HEK293 (cell line): Measurements from ENCODE around the gene SLC30A4.

Source experiments
- CTCF ChIA-PET: fragments of 350-600 bp; formaldehyde crosslinking; extraction: SDS; loops from one replicate; lab custom pipeline; 2021; ENCODE audit warnings: antibody characterized with exemption; lab: Yijun Ruan, JAX
- POLR2A ChIA-PET: fragments of 300-600 bp; formaldehyde crosslinking; extraction: SDS; loops from one replicate; lab custom pipeline; 2020; ENCODE audit warnings: antibody characterized with exemption, inconsistent platforms; lab: Yijun Ruan, JAX
- H3K27ac ChIP-seq: fragments of 200-500 bp; sonication (Bioruptor generic); 2 replicates; pipeline ENCODE4 v1.5.1; 2014; ENCODE audit warnings: low read depth, low read length, control low read depth, inconsistent platforms; ENCODE audit errors: extremely low read depth
- H3K36me3 ChIP-seq, 2 experiments: fragments of 200-500 bp in 1 of 2; sonication (Bioruptor generic) in 1 of 2; 1 replicate in 1 of 2; 2 replicates in 1 of 2; pipeline ENCODE4 v1.5.1; 2014 to 2017; ENCODE audit warnings: inconsistent platforms in 2 of 2, low read length in 2 of 2; ENCODE audit not compliant: control insufficient read depth in 2 of 2, insufficient read depth in 1 of 2
- H3K4me1 ChIP-seq: fragments of 200-500 bp; sonication (Bioruptor generic); 2 replicates; pipeline ENCODE4 v1.5.1; 2014; ENCODE audit warnings: mild to moderate bottlenecking, low read length, inconsistent platforms; ENCODE audit not compliant: control insufficient read depth, insufficient read depth
- H3K4me3 ChIP-seq: 2 replicates; pipeline ENCODE4 v1.5.1; 2011; ENCODE audit warnings: low read depth, mild to moderate bottlenecking, control low read depth, low read length, moderate library complexity
- H3K9me3 ChIP-seq: fragments of 200-500 bp; sonication (Bioruptor generic); 2 replicates; pipeline ENCODE4 v1.5.1; 2014; ENCODE audit warnings: low read depth, low read length, inconsistent platforms; ENCODE audit not compliant: control insufficient read depth, insufficient read depth
- GLIS1 ChIP-seq: fragments of 450-650 bp; formaldehyde crosslinking; IDR thresholded peaks from 2 replicates; pipeline ENCODE4 v1.5.1; 2016; ENCODE audit warnings: missing biosample characterization, missing genetic modification characterization
- SALL2 ChIP-seq: fragments of 450-650 bp; formaldehyde crosslinking; IDR thresholded peaks from 2 replicates; pipeline ENCODE4 v1.5.0; 2017; ENCODE audit warnings: missing biosample characterization, mild to moderate bottlenecking, missing genetic modification characterization, borderline replicate concordance
- SP3 ChIP-seq: fragments of 450-650 bp; formaldehyde crosslinking; IDR thresholded peaks from 2 replicates; pipeline ENCODE4 v1.5.1; 2016; ENCODE audit warnings: missing biosample characterization, missing genetic modification characterization
- ZNF133 ChIP-seq: fragments of 450-650 bp; formaldehyde crosslinking; IDR thresholded peaks from 2 replicates; pipeline ENCODE4 v1.5.1; 2016; ENCODE audit warnings: missing biosample characterization, missing genetic modification characterization
- ZNF24 ChIP-seq: fragments of 450-650 bp; formaldehyde crosslinking; IDR thresholded peaks from 2 replicates; pipeline ENCODE4 v1.5.1; 2016; ENCODE audit warnings: missing biosample characterization, missing genetic modification characterization
- ZNF335 ChIP-seq: fragments of 450-650 bp; formaldehyde crosslinking; conservative IDR thresholded peaks from 2 replicates; pipeline ENCODE4 v1.5.1; 2016; ENCODE audit warnings: missing biosample characterization, missing genetic modification characterization
- ZNF366 ChIP-seq: fragments of 450-650 bp; formaldehyde crosslinking; conservative IDR thresholded peaks from 2 replicates; pipeline ENCODE4 v1.5.1; 2016; ENCODE audit warnings: missing biosample characterization, missing genetic modification characterization
- ZNF529 ChIP-seq: fragments of 450-650 bp; formaldehyde crosslinking; IDR thresholded peaks from 2 replicates; pipeline ENCODE4 v1.5.1; 2017; ENCODE audit warnings: missing genetic modification characterization, missing biosample characterization; ENCODE audit not compliant: insufficient replicate concordance
- ZNF785 ChIP-seq: fragments of 450-650 bp; formaldehyde crosslinking; IDR thresholded peaks from 2 replicates; pipeline ENCODE4 v1.5.1; 2016; ENCODE audit warnings: missing biosample characterization, missing genetic modification characterization
- ZNF843 ChIP-seq: fragments of 450-650 bp; formaldehyde crosslinking; IDR thresholded peaks from 2 replicates; pipeline ENCODE4 v1.5.1; 2016; ENCODE audit warnings: missing biosample characterization, missing genetic modification characterization
- TF ChIP-seq, protein P1 (sequence below): fragments of 450-650 bp; formaldehyde crosslinking; IDR thresholded peaks from 2 replicates; pipeline ENCODE4 v1.5.1; 2016; ENCODE audit warnings: missing biosample characterization, missing genetic modification characterization, low read depth
- TF ChIP-seq, protein P2 (sequence below): fragments of 450-650 bp; formaldehyde crosslinking; conservative IDR thresholded peaks from 2 replicates; pipeline ENCODE4 v1.5.1; 2016; ENCODE audit warnings: low read depth, missing biosample characterization, missing genetic modification characterization
- TF ChIP-seq, protein P3 (sequence below): fragments of 450-650 bp; formaldehyde crosslinking; IDR thresholded peaks from 2 replicates; pipeline ENCODE4 v1.5.1; 2016; ENCODE audit warnings: missing biosample characterization, missing genetic modification characterization
- TF ChIP-seq, protein P4 (sequence below): fragments of 450-650 bp; formaldehyde crosslinking; IDR thresholded peaks from 2 replicates; pipeline ENCODE4 v1.5.1; 2016; ENCODE audit warnings: missing biosample characterization, missing genetic modification characterization
- TF ChIP-seq, protein P5 (sequence below): fragments of 450-650 bp; formaldehyde crosslinking; IDR thresholded peaks from 2 replicates; pipeline ENCODE4 v1.5.1; 2016; ENCODE audit warnings: missing biosample characterization, missing genetic modification characterization, borderline replicate concordance
- TF ChIP-seq, protein P6 (sequence below): fragments of 450-650 bp; formaldehyde crosslinking; IDR thresholded peaks from 2 replicates; pipeline ENCODE4 v1.5.1; 2016; ENCODE audit warnings: missing biosample characterization, missing genetic modification characterization
- TF ChIP-seq, protein P7 (sequence below): fragments of 450-650 bp; formaldehyde crosslinking; IDR thresholded peaks from 2 replicates; pipeline ENCODE4 v1.5.1; 2016; ENCODE audit warnings: missing biosample characterization, missing genetic modification characterization

SLC30A4 gene

DNA sequence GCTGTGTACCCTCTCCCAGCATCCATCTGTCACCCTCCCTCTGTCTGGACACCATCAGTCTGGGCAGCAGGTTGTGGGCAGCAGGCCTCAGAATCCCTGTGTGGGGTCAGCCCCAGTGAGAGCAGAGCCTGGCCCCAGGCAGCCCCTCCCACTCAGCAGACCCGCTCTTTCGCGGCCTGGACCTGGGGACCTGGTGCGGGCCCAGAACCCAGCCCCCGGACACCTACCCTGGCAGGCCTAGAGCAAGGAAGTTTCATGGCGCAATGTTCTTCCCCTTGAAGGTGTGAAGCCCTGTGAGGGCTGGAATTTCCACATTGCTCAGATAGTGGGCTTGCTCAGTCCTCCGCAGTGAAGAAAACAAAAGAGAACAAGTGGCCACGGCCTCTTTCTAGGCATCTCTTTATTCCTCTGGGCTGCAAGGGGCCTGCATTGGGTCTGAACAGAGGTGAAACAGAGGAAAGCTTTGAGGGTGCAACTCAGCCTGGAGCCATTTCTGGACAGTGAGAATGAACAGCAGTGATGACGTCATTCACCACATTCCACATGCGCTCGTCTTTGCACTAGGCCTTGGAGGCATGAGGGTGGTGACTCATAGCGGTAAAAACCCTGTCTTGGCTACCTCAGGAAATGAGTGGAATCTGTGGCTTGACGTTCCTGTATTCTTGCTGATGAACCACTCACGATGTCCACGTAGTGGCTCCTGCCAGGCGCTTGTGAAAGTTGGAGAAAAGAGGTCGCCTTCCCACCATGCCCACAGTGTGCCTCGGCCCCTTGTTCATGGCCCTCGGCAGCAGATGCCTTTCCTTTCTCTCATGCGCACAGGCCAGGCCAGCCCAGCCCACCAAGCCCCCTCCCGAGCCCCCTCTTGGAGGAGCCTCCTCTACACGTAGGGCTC lies 66.1 kb downstream of the SLC30A4 start:
- ChIA-PET POLR2A (no interaction called here), CTCF (interaction anchor here (0.6 to 6.8 kb wide), 27 partner anchors 12 to 338 kb away, joined by 3 to 109 read pairs (median 5); a partner anchor contains a TSS)
- Histone ChIP-seq H3K9me3 (no peaks in the 10 kb centered on the region), H3K27ac (no peak overlapping the region; the same call in 1 of the 2 replicates), H3K4me1 (no peaks in the 10 kb centered on the region; the same call in 1 of the 2 replicates), H3K36me3 (no peaks in the 10 kb centered on the region), H3K4me3 (no peak overlapping the region)
- TF ChIP-seq, protein P1, sequence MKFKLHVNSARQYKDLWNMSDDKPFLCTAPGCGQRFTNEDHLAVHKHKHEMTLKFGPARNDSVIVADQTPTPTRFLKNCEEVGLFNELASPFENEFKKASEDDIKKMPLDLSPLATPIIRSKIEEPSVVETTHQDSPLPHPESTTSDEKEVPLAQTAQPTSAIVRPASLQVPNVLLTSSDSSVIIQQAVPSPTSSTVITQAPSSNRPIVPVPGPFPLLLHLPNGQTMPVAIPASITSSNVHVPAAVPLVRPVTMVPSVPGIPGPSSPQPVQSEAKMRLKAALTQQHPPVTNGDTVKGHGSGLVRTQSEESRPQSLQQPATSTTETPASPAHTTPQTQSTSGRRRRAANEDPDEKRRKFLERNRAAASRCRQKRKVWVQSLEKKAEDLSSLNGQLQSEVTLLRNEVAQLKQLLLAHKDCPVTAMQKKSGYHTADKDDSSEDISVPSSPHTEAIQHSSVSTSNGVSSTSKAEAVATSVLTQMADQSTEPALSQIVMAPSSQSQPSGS = peak; percentile 97
- TF ChIP-seq, protein P2, sequence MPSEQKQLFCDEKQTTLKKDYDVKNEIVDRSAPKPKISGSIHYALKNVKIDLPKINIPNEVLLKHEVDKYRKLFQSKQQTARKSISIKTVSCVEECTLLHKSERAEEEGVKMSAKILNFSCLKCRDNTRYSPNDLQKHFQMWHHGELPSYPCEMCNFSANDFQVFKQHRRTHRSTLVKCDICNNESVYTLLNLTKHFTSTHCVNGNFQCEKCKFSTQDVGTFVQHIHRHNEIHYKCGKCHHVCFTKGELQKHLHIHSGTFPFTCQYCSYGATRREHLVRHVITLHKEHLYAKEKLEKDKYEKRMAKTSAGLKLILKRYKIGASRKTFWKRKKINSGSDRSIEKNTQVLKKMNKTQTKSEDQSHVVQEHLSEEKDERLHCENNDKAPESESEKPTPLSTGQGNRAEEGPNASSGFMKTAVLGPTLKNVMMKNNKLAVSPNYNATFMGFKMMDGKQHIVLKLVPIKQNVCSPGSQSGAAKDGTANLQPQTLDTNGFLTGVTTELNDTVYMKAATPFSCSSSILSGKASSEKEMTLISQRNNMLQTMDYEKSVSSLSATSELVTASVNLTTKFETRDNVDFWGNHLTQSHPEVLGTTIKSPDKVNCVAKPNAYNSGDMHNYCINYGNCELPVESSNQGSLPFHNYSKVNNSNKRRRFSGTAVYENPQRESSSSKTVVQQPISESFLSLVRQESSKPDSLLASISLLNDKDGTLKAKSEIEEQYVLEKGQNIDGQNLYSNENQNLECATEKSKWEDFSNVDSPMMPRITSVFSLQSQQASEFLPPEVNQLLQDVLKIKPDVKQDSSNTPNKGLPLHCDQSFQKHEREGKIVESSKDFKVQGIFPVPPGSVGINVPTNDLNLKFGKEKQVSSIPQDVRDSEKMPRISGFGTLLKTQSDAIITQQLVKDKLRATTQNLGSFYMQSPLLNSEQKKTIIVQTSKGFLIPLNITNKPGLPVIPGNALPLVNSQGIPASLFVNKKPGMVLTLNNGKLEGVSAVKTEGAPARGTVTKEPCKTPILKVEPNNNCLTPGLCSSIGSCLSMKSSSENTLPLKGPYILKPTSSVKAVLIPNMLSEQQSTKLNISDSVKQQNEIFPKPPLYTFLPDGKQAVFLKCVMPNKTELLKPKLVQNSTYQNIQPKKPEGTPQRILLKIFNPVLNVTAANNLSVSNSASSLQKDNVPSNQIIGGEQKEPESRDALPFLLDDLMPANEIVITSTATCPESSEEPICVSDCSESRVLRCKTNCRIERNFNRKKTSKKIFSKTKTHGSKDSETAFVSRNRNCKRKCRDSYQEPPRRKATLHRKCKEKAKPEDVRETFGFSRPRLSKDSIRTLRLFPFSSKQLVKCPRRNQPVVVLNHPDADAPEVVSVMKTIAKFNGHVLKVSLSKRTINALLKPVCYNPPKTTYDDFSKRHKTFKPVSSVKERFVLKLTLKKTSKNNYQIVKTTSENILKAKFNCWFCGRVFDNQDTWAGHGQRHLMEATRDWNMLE (tag by site-specific recombination) = no peak
- TF ChIP-seq ZNF366 (peak; percentile 71), ZNF843 (no peak), ZNF785 (no peak), GLIS1 (tag by site-specific recombination) (peak; percentile 29; the same call in 1 of the 2 replicates), ZNF335 (peak; percentile 18; the same call in 1 of the 2 replicates), ZNF24 (tag by site-specific recombination) (peak; percentile 57; the same call in 1 of the 2 replicates), ZNF529 (tag by site-specific recombination) (no peak), SALL2 (tag by site-specific recombination) (peak; percentile 80; the same call in 1 of the 2 replicates), SP3 (tag by site-specific recombination) (0 out of 2 replicates have a peak, but pooled peaks have one; percentile 25), ZNF133 (tag by site-specific recombination) (no peak)
- TF ChIP-seq, protein P3, sequence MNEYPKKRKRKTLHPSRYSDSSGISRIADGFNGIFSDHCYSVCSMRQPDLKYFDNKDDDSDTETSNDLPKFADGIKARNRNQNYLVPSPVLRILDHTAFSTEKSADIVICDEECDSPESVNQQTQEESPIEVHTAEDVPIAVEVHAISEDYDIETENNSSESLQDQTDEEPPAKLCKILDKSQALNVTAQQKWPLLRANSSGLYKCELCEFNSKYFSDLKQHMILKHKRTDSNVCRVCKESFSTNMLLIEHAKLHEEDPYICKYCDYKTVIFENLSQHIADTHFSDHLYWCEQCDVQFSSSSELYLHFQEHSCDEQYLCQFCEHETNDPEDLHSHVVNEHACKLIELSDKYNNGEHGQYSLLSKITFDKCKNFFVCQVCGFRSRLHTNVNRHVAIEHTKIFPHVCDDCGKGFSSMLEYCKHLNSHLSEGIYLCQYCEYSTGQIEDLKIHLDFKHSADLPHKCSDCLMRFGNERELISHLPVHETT (tag by site-specific recombination) = peak; percentile 76
- TF ChIP-seq, protein P4, sequence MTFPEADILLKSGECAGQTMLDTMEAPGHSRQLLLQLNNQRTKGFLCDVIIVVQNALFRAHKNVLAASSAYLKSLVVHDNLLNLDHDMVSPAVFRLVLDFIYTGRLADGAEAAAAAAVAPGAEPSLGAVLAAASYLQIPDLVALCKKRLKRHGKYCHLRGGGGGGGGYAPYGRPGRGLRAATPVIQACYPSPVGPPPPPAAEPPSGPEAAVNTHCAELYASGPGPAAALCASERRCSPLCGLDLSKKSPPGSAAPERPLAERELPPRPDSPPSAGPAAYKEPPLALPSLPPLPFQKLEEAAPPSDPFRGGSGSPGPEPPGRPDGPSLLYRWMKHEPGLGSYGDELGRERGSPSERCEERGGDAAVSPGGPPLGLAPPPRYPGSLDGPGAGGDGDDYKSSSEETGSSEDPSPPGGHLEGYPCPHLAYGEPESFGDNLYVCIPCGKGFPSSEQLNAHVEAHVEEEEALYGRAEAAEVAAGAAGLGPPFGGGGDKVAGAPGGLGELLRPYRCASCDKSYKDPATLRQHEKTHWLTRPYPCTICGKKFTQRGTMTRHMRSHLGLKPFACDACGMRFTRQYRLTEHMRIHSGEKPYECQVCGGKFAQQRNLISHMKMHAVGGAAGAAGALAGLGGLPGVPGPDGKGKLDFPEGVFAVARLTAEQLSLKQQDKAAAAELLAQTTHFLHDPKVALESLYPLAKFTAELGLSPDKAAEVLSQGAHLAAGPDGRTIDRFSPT (tag by site-specific recombination) = peak; percentile 38; the same call in 1 of the 2 replicates
- TF ChIP-seq, protein P5, sequence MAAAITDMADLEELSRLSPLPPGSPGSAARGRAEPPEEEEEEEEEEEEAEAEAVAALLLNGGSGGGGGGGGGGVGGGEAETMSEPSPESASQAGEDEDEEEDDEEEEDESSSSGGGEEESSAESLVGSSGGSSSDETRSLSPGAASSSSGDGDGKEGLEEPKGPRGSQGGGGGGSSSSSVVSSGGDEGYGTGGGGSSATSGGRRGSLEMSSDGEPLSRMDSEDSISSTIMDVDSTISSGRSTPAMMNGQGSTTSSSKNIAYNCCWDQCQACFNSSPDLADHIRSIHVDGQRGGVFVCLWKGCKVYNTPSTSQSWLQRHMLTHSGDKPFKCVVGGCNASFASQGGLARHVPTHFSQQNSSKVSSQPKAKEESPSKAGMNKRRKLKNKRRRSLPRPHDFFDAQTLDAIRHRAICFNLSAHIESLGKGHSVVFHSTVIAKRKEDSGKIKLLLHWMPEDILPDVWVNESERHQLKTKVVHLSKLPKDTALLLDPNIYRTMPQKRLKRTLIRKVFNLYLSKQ (tag by site-specific recombination) = no peak
- TF ChIP-seq, protein P6, sequence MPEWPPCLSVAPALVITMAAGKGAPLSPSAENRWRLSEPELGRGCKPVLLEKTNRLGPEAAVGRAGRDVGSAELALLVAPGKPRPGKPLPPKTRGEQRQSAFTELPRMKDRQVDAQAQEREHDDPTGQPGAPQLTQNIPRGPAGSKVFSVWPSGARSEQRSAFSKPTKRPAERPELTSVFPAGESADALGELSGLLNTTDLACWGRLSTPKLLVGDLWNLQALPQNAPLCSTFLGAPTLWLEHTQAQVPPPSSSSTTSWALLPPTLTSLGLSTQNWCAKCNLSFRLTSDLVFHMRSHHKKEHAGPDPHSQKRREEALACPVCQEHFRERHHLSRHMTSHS (tag by site-specific recombination) = no peak
- TF ChIP-seq, protein P7, sequence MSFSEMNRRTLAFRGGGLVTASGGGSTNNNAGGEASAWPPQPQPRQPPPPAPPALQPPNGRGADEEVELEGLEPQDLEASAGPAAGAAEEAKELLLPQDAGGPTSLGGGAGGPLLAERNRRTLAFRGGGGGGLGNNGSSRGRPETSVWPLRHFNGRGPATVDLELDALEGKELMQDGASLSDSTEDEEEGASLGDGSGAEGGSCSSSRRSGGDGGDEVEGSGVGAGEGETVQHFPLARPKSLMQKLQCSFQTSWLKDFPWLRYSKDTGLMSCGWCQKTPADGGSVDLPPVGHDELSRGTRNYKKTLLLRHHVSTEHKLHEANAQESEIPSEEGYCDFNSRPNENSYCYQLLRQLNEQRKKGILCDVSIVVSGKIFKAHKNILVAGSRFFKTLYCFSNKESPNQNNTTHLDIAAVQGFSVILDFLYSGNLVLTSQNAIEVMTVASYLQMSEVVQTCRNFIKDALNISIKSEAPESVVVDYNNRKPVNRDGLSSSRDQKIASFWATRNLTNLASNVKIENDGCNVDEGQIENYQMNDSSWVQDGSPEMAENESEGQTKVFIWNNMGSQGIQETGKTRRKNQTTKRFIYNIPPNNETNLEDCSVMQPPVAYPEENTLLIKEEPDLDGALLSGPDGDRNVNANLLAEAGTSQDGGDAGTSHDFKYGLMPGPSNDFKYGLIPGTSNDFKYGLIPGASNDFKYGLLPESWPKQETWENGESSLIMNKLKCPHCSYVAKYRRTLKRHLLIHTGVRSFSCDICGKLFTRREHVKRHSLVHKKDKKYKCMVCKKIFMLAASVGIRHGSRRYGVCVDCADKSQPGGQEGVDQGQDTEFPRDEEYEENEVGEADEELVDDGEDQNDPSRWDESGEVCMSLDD (tag by site-specific recombination) = no peak
